Fibroblast of lung (primary cell): ENCODE data around the gene GSG1L2. TPM values are rescaled to one million over a fixed set of nuclear protein-coding genes. Genes with fewer than 3 reads are reported as not detected.

Experiments
- DNase-seq, 2 donors: peaks; one replicate each; pipeline versions ENCODE4 v3.0.0 to v3.0.0-alpha.2; 2010; ENCODE audit warnings: low read depth in 2 of 2
- H2AFZ ChIP-seq: 2 replicates; pipeline ENCODE4 v1.5.1; 2012; ENCODE audit warnings: low read length, control low read depth, inconsistent platforms
- H3K27ac ChIP-seq: 2 replicates; pipeline ENCODE4 v1.5.1; 2011; ENCODE audit warnings: low read length, control low read depth; ENCODE audit not compliant: insufficient read depth
- H3K27me3 ChIP-seq: 2 replicates; pipeline ENCODE4 v1.5.1; 2011; ENCODE audit warnings: mild to moderate bottlenecking, low read length; ENCODE audit not compliant: control insufficient read depth, insufficient read depth
- H3K36me3 ChIP-seq: 2 replicates; pipeline ENCODE4 v1.5.1; 2011; ENCODE audit warnings: low read length; ENCODE audit not compliant: control insufficient read depth, insufficient read depth
- H3K4me1 ChIP-seq: 2 replicates; pipeline ENCODE4 v1.5.1; 2011; ENCODE audit warnings: low read length; ENCODE audit not compliant: control insufficient read depth, insufficient read depth; ENCODE audit errors: extremely low read depth
- H3K4me2 ChIP-seq: 2 replicates; pipeline ENCODE4 v1.5.1; 2011; ENCODE audit warnings: low read length, control low read depth; ENCODE audit not compliant: insufficient read depth; ENCODE audit errors: extremely low read depth
- H3K4me3 ChIP-seq, 4 experiments: fragments of 200-600 bp in 1 of 4; sonication (generic) in 1 of 4; replicated peaks in 1 of 4; 2 replicates each; pipeline ENCODE4 v1.5.1; 2011 to 2016; ENCODE audit warnings: low read length in 4 of 4, low read depth in 3 of 4, mild to moderate bottlenecking in 3 of 4, control low read depth in 2 of 4, inconsistent platforms in 1 of 4, mixed read lengths in 1 of 4; ENCODE audit not compliant: insufficient read depth in 1 of 4; ENCODE audit errors: control extremely low read depth in 1 of 4
- H3K79me2 ChIP-seq: 2 replicates; pipeline ENCODE4 v1.5.1; 2012; ENCODE audit warnings: mild to moderate bottlenecking, low read length, inconsistent platforms; ENCODE audit not compliant: control insufficient read depth, insufficient read depth
- H3K9ac ChIP-seq: 2 replicates; pipeline ENCODE4 v1.5.1; 2011; ENCODE audit warnings: mild to moderate bottlenecking, low read length, control low read depth; ENCODE audit not compliant: insufficient read depth
- H3K9me3 ChIP-seq: 2 replicates; pipeline ENCODE4 v1.5.1; 2012; ENCODE audit warnings: low read depth, low read length; ENCODE audit not compliant: control insufficient read depth, insufficient read depth
- H4K20me1 ChIP-seq: 2 replicates; pipeline ENCODE4 v1.5.1; 2011; ENCODE audit warnings: low read length; ENCODE audit not compliant: control insufficient read depth, insufficient read depth; ENCODE audit errors: extremely low read depth
- EZH2 ChIP-seq: IDR thresholded peaks from 2 replicates; pipeline ENCODE4 v1.5.1; 2012; ENCODE audit warnings: low read length, control low read depth, mild to moderate bottlenecking; ENCODE audit errors: missing control alignments
- polyA plus RNA-seq, 2 donors: library from polyadenylated mRNA; depleted of rRNA in 1 of 2; stranded (reverse) in 1 of 2; unstranded in 1 of 2; fragments of >200 nt; gene quantifications; 2 replicates each; pipeline ENCODE4 v1.2.1, GENCODE V29; 2011 to 2012; ENCODE audit warnings: missing spikeins in 1 of 2
- total RNA-seq: library from RNA; depleted of rRNA; stranded (reverse); fragments of >200 nt; gene quantifications from 2 replicates; pipeline ENCODE4 v1.2.1, GENCODE V29; 2014
- TF ChIP-seq, protein P1 (sequence below), 2 donors: IDR thresholded peaks in 1 of 2; conservative IDR thresholded peaks in 1 of 2; 1 replicate in 1 of 2; 2 replicates in 1 of 2; pipeline ENCODE4 v1.5.1; 2011 to 2012; ENCODE audit warnings: low read length in 2 of 2, control low read depth in 1 of 2, inconsistent platforms in 1 of 2, low read depth in 1 of 2, mild to moderate bottlenecking in 1 of 2

The GSG1L2 gene
- total and polyA plus RNA-seq, 2 donors (not counting 1 experiment from before 2014, with no cell fraction given): not detected

DNA sequence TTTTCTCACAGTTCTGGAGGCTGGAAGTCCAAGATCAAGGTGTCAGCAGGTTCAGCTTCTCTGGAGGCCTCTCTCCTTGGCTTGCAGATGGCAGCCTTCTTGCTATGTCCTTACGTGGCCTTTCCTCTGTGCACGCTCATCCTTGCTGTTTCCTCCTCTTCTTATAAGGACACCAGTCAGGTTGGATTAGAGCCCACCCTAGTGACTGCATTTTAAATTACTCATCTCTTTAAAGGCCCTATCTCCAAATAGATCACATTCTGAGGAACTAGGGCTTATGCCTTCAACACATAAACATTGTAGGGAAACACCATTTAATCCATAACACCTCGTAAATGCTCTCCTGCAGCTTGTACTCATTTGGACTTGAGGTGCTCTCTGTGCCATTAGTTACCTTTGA, 66.8 kb downstream of the GSG1L2 start:
- Histone ChIP-seq H4K20me1 (no peaks in the 10 kb centered on the region), H3K27ac (no peak overlapping the region), H3K4me3 (no peak overlapping the region), H3K9ac (no peak overlapping the region), H3K9me3 (no peaks in the 10 kb centered on the region), H3K27me3 (no peaks in the 10 kb centered on the region), H3K79me2 (no peaks in the 10 kb centered on the region), H3K4me2 (no peak overlapping the region), H3K36me3 (no peaks in the 10 kb centered on the region), H2AFZ (no peak overlapping the region), H3K4me1 (no peaks in the 10 kb centered on the region)
- DNase-seq: peak in 1 of 2 donors; percentile 14
- TF ChIP-seq, protein P1, sequence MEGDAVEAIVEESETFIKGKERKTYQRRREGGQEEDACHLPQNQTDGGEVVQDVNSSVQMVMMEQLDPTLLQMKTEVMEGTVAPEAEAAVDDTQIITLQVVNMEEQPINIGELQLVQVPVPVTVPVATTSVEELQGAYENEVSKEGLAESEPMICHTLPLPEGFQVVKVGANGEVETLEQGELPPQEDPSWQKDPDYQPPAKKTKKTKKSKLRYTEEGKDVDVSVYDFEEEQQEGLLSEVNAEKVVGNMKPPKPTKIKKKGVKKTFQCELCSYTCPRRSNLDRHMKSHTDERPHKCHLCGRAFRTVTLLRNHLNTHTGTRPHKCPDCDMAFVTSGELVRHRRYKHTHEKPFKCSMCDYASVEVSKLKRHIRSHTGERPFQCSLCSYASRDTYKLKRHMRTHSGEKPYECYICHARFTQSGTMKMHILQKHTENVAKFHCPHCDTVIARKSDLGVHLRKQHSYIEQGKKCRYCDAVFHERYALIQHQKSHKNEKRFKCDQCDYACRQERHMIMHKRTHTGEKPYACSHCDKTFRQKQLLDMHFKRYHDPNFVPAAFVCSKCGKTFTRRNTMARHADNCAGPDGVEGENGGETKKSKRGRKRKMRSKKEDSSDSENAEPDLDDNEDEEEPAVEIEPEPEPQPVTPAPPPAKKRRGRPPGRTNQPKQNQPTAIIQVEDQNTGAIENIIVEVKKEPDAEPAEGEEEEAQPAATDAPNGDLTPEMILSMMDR (conservative IDR thresholded peaks at IDR 0.05 in 1 of 2, IDR thresholded peaks at IDR 0.05 in 1 of 2; ENCODE audit: low read depth in 1 of 2, low read length in 2 of 2): no peak
- no peak for TF ChIP-seq EZH2

Other genes with a start within 250 kb of the GSG1L2 start
- 84.7 and 120 TPM in 2 replicates for gene STX8, start 246.3 kb downstream of the GSG1L2 start, total RNA-seq
- gene STX8, start 246.3 kb downstream of the GSG1L2 start, polyA plus RNA-seq: 114 and 128 TPM in 2 replicates
- under 0.01 and 0.33 TPM in 2 replicates for gene CFAP52, start 245.4 kb downstream of the GSG1L2 start, total RNA-seq
- 0.07 TPM in 1 of 2 replicates, not detected in the other for gene CFAP52, start 245.4 kb downstream of the GSG1L2 start, polyA plus RNA-seq
- under 0.01 TPM in 2 replicates for gene USP43, start 176.6 kb downstream of the GSG1L2 start, total RNA-seq
- gene USP43, start 176.6 kb downstream of the GSG1L2 start, polyA plus RNA-seq: 0.08 TPM in 1 of 2 replicates, not detected in the other
- not detected in 2 replicates for gene DHRS7C, start 30.5 kb downstream of the GSG1L2 start, total RNA-seq
- not detected in 2 replicates for gene DHRS7C, start 30.5 kb downstream of the GSG1L2 start, polyA plus RNA-seq
- not detected in 2 replicates for gene GLP2R, start 3.8 kb upstream of the GSG1L2 start, total RNA-seq
- not detected in 2 replicates for gene GLP2R, start 3.8 kb upstream of the GSG1L2 start, polyA plus RNA-seq
- gene RCVRN, start 83.2 kb upstream of the GSG1L2 start, total RNA-seq: not detected in 2 replicates
- gene RCVRN, start 83.2 kb upstream of the GSG1L2 start, polyA plus RNA-seq: not detected in 2 replicates